ENCODE results near the gene PET100.

DNA sequence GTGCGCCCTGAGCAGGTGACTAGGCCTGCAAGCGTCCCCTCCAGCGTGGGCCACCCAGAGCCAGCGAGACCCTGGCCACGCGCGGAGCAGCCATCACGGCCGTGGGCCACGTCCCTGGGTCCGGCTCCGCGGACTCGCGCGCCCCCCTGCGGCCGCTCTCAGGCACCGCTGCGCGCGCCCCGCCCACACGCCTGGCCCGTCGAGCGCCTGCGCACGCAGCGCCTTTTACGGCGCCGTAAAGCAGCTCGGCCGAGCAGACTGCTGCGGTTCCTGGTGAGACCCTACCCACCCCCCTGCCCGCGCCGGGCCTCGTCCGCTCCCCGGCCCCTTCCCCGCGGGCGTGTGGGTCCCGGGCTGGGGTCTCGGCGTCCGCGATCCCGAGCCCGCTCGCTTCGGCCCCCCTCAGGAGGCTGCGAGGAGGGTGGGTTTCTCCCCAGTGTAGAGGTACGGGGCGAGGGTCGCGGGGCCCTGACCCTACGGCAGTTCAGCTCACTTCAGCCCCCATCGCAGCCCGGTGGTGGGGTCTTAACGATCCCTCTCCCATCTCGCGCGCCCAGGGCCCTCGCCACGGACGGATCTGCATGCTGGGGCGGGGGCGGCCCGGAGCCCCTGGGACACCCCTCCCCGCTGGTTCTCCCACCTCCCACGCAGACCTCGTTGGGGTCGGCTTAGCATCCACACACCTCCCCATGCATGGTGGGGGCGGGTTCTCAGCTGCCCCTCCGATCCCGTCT lies 51.2 kb downstream of the PET100 start, which contains the start of gene TRAPPC5:
- TF ChIP-seq, protein P1, sequence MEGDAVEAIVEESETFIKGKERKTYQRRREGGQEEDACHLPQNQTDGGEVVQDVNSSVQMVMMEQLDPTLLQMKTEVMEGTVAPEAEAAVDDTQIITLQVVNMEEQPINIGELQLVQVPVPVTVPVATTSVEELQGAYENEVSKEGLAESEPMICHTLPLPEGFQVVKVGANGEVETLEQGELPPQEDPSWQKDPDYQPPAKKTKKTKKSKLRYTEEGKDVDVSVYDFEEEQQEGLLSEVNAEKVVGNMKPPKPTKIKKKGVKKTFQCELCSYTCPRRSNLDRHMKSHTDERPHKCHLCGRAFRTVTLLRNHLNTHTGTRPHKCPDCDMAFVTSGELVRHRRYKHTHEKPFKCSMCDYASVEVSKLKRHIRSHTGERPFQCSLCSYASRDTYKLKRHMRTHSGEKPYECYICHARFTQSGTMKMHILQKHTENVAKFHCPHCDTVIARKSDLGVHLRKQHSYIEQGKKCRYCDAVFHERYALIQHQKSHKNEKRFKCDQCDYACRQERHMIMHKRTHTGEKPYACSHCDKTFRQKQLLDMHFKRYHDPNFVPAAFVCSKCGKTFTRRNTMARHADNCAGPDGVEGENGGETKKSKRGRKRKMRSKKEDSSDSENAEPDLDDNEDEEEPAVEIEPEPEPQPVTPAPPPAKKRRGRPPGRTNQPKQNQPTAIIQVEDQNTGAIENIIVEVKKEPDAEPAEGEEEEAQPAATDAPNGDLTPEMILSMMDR (IDR thresholded peaks at IDR 0.05): peak; percentile 97 to 100 (median 100)
- TF ChIP-seq EP300 (IDR thresholded peaks at IDR 0.05): peak in 1 of 4 donors; percentile 33
- TF ChIP-seq POLR2AphosphoS5 (IDR thresholded peaks at IDR 0.05): peak; percentile 67 to 83

All from upper lobe of left lung (tissue), 4 donors.